ENCODE results near the gene UCKL1.
"Not testable (repeated sequence)": the region's sequence is repeated elsewhere in the genome, so short reads cannot be mapped to it uniquely, and the experiment has no call there.

UCKL1 gene

DNA sequence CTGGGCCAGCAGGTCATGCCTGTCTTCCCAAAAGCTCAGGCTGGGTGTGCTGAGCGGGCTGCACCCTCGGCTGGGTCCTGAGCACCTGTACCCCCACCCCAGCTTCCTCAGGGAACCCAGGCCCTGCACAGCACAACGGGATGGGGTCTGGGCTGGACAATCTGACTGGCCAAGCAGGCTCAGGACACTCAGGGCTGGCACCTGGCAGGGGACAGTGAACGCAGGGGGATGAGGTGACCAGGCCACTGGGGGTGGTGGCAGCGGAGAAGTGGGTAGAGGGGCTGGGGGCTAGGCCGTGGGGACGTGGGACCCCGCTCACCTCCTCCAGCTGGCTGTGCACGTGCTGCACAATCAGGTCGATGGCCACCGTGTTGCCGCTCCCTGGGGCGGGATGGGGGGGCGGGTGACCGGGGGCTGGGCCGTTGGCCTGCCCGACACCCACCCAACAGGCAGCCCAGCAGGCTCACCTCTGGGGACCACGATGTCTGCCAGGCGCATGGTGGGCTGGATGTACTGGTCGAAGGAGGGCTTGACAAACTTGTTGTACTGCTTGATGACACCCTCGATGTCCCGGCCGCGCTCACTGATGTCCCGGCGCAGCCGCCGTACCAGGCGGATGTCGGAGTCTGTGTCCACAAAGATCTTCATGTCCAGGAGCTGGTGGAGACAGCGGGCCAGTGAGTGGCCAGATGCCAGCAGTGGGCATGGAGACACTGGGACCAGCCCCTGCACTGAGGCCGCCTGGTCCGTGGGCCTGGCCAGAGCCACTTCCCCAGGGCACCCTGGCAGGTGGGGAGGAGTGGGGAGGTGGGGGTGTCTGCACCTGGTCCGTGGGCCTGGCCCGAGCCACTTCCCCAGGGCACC lies 11.9 kb downstream of the UCKL1 start:
- DNase-seq (ENCODE audit: low read depth in 2 of 2, low spot score in 1 of 2), result no peak

DNA sequence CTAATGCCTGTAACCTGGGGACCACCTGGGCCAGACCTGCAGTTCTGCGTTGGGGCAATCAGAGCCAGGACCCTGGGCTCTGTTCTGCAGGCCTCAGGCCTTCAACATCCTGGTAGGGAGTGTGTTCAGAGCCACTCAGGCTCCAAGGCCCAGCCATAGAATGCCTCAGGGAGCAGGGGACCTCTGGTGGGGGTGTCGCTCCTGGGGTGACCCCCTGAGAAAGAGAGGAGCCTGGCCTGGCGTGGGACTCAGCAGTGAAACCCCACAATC lies 12.5 kb downstream of the UCKL1 start:
- no peak for DNase-seq (ENCODE audit: low read depth in 2 of 2, low spot score in 1 of 2)

DNA sequence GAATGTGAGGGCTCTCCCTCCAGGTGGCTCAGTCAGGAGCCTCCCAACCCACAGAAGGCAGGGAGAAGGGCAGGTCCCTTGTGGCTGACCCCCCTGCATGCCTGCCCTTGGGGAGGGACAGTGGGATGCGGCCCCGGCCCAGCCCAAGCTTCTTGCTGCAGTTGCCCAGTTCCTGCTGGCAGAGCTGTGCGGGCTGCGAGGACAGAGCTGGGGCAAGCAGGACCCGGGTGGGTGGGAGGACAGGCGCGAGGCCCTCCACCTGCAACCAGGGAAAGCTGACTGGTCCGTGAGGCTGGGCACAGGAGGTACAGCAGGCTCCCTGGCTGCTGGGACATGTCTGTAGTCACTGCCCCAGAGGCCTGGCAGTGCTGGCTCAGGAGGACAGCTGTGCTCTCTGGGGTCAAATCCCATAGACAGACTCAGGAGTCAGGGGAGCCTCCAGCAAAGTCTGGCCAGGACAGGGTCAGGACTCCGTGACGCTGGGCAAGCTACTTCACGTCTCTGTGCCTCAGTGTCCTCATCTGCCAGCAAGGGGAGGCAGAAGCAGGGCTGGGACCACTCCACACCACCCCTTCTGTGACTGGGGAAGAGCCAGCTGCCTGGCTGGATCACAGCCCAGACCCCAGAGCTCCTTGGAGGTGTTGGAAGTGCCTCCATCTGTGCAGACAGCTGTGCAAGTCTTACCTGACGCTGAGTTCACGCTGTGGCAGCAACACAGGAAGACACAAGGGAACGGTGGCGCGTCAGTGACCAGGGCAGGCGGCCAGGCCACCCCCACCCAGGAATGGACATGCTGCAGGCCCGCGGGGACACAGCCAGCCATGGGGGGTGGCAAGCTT lies 13.0 kb downstream of the UCKL1 start:
- no peak for DNase-seq (ENCODE audit: low read depth in 2 of 2, low spot score in 1 of 2)

DNA sequence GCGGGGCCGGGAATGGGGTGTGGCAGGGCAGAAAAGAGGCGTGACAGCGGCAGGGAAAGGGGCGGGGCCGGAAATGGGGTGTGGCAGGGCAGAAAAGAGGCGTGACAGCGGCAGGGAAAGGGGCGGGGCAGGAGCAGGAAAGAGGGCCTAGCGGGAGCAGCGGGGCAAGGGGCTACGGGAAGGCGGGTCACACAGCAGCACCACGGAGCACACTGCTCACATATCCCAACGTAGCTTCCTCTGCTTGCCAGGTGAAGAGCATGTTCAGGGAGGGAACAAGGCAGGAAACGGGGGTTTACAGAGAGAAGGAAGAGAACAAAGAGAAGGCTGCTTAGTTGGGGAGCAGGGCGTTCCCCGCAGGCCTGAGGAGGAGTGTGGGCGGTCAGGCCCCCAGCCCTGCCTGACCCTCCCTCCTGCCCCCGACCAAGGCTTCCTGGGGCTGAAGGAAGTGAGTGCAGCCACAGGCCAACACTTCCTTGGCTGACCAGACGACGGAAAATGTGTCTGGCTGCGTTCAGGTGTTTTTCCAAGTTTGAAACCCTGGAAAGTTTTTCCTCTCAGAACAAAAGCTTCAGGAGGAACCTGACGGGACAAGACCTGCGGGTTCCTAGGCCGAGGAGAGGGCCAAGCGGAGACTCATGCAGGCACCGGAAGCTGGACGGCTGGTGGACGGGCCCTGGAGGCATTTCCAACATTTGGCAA lies 13.8 kb downstream of the UCKL1 start:
- DNase-seq (ENCODE audit: low read depth in 2 of 2, low spot score in 1 of 2), result no peak

DNA sequence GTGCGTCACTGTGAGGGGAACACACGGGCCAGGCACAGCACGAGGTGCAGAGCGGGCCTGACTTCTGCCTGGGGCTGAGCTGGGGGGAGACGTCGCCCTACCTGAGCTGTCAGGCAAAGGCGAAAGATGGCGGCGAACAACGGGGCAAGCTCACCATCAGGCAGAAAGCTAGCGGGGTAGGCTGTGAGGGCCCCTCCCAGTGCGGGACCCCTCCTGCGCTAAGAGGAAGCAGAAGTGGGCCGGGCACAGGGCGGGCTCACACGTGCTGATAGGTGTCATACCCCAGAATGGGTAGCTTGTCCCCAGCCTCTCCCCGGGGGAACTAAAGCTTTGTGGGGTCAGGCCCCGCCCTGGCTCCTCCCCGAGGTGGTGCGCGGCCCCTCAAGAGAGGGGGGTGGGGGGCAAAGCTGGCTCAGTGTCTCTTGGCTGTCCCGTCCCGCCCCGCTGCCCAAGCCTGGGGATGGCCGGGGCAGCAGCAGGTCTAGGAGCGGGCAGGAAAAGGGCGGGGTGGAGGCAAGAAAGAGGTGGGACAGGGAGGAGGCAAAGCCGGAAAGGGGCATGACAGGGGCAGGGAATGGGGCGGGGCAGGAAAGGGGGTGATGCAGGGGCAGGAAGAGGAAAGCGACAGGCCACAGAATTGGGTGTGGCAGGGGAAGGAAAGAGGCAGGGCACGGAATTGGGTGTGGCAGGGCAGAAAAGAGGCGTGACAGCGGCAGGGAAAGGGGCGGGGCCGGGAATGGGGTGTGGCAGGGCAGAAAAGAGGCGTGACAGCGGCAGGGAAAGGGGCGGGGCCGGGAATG lies 14.7 kb downstream of the UCKL1 start:
- DNase-seq (ENCODE audit: low read depth in 2 of 2, low spot score in 1 of 2), result no peak

DNA sequence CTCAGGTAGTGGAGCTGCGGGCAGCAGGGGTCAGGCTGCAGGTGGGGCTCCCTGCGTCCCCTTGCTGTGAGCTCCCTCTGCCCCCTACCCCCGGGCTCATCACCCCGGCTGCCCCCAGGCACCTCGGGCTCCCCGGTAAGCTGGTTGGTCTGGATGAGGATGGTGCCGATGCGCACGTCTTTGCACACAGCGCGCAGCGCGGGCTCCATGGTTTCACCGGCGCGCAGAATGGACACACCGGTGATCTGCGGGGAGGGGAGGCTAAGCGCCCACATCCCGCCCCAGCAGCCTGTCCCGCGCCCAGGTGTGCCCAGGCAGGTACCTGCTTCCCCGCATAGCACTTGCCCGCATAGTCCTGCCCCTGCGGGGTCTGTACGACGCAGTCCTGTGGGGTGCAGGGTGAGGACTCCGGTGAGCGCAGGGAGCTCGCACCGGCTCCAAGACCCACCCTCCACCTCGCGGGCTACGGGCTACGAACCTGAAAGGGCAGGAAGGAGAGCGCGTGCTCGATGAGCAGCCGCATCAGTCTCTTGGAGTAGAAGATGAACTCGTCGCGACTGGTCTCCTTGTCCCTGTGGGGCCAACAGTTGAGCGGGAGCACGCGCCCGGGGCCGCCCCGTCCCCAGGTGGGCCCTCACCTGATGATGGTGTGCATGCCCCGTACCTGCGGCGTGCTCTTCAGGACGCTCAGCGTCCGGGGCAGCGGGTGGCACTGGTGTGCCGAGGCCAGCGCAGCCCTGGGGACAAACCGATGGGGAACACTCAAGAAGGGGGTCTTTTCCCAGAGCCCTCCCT lies 15.5 kb downstream of the UCKL1 start:
- DNase-seq (ENCODE audit: low read depth in 2 of 2, low spot score in 1 of 2), result no peak

DNA sequence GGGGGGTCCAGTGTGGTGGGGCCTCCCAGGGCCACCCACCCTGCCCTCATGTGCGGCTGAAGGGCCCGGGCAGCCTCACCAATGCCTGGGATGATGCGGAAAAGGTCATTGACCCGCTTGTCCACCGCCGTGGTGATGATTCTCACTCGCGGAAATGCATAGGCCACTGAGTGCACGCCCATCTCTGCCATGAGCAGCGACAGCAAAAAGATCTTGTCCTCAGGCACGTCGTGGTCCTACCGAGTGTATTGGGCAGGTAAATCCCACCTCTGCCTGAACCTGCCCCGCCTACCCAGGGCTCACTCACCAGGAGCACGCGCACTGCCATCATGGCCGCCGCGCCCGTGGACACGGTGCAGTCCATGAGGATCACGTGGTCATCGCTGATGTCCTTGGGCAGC lies 16.1 kb downstream of the UCKL1 start:
- DNase-seq (ENCODE audit: low read depth in 2 of 2, low spot score in 1 of 2), result no peak

DNA sequence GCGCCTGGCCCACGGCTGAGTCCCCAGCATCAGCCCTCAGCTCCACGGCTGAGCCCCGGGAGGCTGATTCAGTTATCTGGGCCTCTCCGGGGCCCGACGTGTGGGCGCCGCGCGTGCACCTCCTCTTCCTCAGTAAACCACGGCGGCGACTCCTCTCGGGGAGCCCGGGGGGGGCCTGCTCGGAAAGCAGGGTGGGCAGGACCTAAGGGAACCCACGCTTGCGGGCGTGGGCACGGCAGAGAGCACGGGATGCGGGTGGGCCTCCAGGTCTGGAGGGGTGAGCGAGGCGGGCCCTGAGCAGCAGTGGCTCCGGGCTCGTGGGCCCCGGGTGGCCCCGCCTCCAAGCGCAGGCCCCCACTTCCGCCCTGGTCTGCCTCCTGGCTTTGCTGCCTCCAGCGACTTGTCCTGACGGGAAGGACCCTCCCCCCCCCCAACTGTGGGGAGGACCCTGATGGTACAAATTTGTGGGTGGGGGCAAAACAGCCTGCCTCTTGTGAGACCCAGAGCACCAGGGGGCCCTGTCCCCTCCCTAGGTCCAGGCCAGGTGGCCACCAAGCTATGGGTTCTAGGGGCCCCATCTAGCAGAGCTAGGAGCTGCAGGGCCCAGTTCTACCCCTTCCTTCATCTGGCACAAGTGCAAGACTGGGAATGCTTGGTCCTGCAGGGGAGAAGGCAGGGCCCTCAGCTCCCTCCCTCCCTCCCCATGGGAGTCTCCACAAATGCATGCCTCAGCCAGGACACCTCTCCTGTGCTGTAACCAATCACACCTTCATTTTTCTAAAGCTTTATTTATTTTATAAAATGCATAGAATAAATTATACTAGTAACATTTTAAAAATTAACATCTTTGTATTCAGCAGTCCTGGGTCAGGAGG lies 16.9 kb downstream of the UCKL1 start:
- no peak for DNase-seq (ENCODE audit: low read depth in 2 of 2, low spot score in 1 of 2)

DNA sequence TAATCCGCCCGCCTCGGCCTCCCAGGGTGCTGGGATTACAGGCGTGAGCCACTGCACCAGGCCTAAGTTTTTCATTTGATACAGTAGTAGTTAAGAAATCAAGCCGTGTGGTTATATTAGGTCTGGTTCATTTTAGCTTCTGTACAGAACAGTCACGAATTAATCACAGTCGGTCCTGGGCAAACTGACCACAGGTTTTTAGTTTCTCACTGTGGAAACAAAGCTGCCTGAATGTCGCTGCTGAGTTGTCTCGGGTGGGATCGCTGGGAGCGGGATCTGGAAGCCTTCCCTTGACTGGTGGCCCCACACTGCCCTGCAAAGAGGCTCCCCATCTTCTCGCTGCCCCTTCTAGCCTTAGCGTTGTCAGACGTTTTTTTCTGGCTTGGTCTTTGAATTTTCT lies 18.6 kb downstream of the UCKL1 start:
- no peak for DNase-seq (ENCODE audit: low read depth in 2 of 2, low spot score in 1 of 2)

DNA sequence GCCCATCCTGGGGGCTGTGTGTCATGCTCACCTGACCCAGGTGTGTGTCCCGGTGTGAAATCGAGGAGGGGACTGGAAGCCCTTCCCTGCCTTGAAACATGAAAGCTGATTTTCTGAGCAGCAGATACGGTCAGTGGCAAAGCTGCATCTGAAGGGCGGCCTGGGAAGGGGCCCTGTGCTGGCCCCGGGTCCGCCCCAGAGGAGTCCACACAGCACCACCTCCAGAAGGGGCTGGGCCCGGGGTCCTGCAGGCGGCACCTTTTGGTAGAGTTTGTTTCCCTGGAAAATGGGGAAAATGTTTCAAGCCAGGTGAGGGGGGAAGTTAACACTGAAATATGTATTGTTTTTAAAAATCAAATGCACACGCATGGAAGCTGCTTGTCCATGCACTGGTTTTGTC lies 20.8 kb downstream of the UCKL1 start:
- no peak for DNase-seq (ENCODE audit: low read depth in 2 of 2, low spot score in 1 of 2)

DNA sequence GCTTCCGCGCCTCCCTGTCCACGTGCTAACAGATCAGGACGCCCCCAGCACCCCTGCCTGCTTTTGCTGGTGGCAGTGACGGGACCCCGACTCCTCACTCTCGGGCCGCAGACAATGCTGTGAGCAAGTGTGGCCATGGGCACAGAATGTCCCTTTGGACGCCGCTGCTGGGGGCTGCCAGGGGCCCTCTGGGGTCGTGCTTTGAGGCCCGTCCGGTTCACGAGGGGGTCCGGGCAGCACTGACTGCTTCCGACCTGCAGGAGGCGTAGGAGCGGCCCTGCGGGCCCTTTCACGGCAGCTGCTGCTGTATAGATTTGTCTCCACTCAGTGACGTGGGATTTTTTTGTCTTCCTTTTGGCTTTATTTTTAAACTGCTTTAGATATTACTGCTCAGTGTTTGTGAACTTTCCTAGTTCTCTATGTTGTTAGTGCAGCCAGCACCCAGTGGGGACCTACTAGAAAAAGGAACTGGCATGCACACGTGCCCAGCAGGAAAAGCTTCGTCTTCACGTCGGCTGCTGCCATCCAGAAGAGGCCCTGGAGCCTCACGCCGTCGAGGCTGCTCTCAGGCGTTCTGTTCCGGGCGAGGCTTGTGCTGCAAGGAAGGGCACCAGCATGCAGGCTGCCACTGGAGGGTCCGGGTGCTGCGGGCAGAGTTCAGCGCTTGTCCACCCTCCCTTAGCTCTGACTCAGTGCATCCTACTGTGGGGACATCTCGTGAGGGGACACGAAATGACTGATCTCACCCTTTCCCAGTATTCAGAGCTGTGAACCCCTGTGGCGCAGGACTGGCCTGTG lies 21.7 kb downstream of the UCKL1 start:
- no peak for DNase-seq (ENCODE audit: low read depth in 2 of 2, low spot score in 1 of 2)

DNA sequence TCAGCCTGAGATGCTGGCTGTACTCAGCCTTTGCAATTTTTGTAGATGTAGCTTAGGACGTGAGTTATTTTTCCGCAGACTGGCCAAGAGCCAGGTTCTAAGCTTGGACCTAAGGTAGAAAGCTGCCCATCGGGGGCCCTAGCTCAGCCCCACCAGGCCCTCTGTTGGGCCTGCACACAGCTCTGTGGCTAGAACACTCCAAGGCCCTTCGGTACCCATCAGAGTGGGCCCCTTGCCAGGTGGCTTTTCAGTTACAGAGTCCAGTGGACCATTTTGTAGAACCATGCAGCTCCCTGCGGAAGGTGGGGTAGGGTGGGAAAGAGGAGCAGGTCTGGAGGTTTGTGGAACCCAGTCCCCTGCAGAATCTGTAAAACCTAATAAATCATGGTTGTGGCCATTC lies 22.6 kb downstream of the UCKL1 start:
- no peak for DNase-seq (ENCODE audit: low read depth in 2 of 2, low spot score in 1 of 2)

DNA sequence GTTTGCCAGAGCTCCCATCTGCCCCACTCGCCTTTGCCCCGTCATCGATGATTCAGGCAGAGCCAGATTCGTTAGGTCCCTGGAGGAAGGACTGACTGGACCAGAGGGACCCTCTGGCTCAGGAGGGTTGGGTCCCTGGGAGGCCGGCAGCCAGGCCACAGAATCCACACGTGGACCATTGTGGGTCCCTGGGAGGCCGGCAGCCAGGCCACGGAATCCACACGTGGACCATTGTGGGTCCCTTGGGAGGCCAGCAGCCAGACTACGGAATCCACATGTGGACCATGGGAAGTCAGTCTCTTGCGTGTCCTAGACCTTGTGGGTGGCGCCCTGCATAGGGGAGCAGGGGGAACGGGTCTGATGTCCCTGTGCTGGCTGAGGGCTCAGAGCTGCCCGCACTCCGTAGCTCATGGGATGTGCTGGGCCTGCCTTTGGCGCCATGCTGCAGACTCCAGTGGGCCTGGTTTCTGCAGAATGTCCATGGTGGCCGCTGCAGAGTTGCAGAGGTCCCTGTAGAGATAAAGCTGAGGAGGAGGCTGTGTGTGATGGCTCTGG lies 23.5 kb downstream of the UCKL1 start:
- no peak for DNase-seq (ENCODE audit: low read depth in 2 of 2, low spot score in 1 of 2)

DNA sequence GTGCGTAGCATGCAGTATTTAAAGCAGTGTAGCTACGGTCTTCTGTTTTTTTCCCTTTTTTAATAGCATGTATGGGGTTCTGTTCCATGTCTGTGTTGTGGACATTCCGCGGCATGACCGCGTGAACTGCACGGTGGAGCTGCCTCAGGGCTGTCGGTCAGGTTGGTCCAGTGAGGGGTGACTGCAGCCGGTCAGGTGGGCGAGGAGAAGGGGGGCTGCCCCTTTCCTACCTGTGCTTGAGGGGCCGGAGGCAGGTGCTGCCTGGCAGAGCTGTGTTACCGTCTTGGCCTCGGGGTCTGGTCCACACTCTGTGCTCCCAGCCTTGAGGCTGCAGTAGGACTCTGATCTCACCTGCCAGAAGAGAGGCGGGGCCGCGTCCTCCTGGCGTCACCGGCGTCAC lies 24.5 kb downstream of the UCKL1 start:
- DNase-seq (ENCODE audit: low read depth in 2 of 2, low spot score in 1 of 2), result no peak

DNA sequence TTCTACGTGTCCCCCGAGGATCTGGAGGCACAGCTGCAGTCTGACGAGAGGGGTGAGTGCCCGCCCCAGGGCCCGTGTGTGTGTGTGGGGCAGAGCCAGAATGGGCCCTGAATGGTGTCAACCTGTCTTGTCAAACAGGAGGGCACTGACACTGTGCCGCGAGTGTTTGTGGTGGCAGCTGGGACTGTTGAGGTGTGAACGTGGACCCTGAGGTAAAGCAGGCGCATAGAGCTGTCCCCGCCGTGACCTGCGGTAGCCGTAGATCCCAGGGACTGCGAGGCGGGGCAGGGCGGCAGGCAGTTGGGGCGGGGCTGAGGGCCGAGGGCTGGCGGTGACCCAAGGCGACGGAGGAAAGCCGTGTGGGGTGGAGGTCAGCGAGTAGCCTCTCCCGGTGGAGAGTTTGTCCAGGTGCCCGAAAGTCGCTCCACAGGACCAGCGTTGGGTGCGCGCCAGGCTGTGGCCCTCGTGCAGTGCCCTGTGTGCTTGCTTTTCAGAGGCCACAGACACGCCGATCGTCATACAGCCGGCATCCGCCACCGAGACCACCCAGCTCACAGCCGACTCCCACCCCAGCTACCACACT lies 25.2 kb downstream of the UCKL1 start:
- DNase-seq (ENCODE audit: low read depth in 2 of 2, low spot score in 1 of 2), result no peak

DNA sequence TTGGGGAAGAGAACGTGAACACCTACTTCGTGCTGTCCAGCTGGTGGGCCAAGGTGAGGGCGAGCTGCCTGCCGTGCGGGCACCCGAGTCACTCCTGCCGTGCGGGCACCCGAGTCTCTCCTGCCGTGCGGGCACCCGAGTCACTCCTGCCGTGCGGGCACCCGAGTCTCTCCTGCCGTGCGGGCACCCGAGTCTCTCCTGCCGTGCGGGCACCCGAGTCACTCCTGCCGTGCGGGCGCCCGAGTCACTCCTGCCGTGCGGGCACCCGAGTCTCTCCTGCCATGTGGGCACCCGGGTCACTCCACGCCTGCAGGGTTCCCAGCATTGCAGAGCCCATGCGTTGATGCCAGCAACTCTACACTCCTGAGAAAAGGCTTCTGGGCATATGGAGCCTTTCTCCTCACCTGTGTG lies 26.7 kb downstream of the UCKL1 start:
- DNase-seq (ENCODE audit: low read depth in 2 of 2, low spot score in 1 of 2), result not testable (repeated sequence)

DNA sequence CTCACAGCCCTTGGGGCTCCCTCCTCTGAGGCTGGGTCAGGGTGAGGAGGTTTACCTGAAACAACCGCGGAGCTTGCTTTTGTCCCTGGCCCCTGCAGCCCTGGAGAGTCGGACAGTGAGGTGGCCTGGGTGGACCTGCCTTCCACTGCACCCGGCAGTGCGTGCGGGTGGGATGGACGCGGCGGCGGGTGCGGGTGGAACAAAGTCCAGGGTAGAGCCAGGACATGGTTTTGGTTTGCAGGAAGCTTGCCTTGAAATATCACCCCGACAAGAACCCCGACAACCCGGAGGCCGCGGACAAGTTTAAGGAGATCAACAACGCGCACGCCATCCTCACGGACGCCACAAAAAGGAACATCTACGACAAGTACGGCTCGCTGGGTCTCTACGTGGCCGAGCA lies 27.1 kb downstream of the UCKL1 start:
- DNase-seq (ENCODE audit: low read depth in 2 of 2, low spot score in 1 of 2), result no peak

DNA sequence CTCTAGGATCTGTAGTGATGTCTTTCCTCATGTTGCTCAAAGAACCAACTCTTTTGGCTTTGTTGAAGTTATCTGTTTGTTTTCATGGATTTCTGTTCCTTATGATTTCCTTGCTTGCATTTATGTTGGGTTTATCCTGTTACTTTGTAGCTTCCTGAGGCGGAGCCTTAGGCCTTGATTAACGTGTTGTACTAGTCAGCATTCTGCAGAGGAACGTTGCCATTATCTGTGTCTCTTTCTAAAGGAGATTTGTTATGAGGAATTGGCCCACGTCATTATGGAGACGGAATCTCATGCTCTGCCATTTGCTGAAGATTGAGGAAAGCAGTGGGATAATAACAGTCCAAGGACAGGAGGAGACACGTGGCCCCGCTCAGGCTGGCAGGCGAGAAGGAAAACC lies 29.9 kb downstream of the UCKL1 start:
- no peak for DNase-seq (ENCODE audit: low read depth in 2 of 2, low spot score in 1 of 2)
